ENCODE data around the gene REXO5. TPM values are rescaled to one million over a fixed set of nuclear protein-coding genes. Genes with fewer than 3 reads are reported as not detected.
"Not testable (repeated sequence)": the region's sequence is repeated elsewhere in the genome, so short reads cannot be mapped to it uniquely, and the experiment has no call there.

REXO5 gene
- total RNA-seq, 1 experiment from 2014 or later = 10.4 TPM

DNA sequence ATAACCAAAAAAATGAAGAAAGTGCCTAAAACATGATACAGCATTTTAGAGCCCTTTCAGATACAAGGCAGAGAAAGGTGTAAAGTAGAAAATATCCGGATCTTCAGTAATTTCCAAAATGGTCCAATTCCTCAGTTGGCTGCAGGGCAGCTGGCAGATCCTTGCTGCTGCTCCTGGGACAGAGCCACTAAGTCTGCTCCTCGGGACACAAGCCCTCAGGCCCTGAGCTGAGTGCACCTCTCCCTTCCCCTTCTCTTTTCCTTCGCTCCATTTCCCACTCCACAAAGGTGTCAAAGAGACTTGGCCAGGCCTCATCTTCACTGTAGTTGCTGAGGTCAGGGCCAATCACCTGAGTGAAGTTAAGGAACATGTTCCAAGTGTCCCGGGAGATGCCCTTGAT lies 53.4 kb downstream of the REXO5 start:
- BruUV-seq (replicated peaks) = no TSS peak
- Mint-ChIP-seq H3K27ac (ENCODE audit: unreplicated experiment) (no peak overlapping the region), H3K4me1 (ENCODE audit: low read depth, unreplicated experiment) (peaks cover 6% of the 10 kb centered on the region), H3K4me3 (ENCODE audit: low read depth, unreplicated experiment) (no peak overlapping the region), H3K9me3 (ENCODE audit: low read depth, unreplicated experiment) (no peaks in the 10 kb centered on the region), H3K27me3 (ENCODE audit: unreplicated experiment) (no peaks in the 10 kb centered on the region), H3K36me3 (ENCODE audit: insufficient read depth, unreplicated experiment) (peaks cover 20% of the 10 kb centered on the region)
- DNase-seq = no peak
- CTCF ChIA-PET = no interaction called here
- intact Hi-C loops (cut with micrococcal nuclease; ENCODE audit: unreplicated experiment) = loop anchor here (10.0 kb wide), 1 partner anchor 155 kb away; no protein-coding TSS in a partner anchor
- TF ChIP-seq, protein P1, sequence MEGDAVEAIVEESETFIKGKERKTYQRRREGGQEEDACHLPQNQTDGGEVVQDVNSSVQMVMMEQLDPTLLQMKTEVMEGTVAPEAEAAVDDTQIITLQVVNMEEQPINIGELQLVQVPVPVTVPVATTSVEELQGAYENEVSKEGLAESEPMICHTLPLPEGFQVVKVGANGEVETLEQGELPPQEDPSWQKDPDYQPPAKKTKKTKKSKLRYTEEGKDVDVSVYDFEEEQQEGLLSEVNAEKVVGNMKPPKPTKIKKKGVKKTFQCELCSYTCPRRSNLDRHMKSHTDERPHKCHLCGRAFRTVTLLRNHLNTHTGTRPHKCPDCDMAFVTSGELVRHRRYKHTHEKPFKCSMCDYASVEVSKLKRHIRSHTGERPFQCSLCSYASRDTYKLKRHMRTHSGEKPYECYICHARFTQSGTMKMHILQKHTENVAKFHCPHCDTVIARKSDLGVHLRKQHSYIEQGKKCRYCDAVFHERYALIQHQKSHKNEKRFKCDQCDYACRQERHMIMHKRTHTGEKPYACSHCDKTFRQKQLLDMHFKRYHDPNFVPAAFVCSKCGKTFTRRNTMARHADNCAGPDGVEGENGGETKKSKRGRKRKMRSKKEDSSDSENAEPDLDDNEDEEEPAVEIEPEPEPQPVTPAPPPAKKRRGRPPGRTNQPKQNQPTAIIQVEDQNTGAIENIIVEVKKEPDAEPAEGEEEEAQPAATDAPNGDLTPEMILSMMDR (IDR thresholded peaks at IDR 0.05; ENCODE audit: unreplicated experiment) = no peak

GRCh38 chr16:20860361-20860760 lies 54.0 kb downstream of the REXO5 start:
- Mint-ChIP-seq H3K9me3 (ENCODE audit: low read depth, unreplicated experiment) (no peaks in the 10 kb centered on the region), H3K27ac (ENCODE audit: unreplicated experiment) (no peak overlapping the region), H3K4me1 (ENCODE audit: low read depth, unreplicated experiment) (peaks cover 5% of the 10 kb centered on the region), H3K27me3 (ENCODE audit: unreplicated experiment) (no peaks in the 10 kb centered on the region), H3K4me3 (ENCODE audit: low read depth, unreplicated experiment) (no peak overlapping the region), H3K36me3 (ENCODE audit: insufficient read depth, unreplicated experiment) (peaks cover 20% of the 10 kb centered on the region)
- intact Hi-C loops (cut with micrococcal nuclease; ENCODE audit: unreplicated experiment) = no loop called here
- CTCF ChIA-PET = no interaction called here
- no peak for DNase-seq
- TF ChIP-seq, protein P1 (IDR thresholded peaks at IDR 0.05; ENCODE audit: unreplicated experiment) = no peak
- BruUV-seq (replicated peaks) = no TSS peak

DNA sequence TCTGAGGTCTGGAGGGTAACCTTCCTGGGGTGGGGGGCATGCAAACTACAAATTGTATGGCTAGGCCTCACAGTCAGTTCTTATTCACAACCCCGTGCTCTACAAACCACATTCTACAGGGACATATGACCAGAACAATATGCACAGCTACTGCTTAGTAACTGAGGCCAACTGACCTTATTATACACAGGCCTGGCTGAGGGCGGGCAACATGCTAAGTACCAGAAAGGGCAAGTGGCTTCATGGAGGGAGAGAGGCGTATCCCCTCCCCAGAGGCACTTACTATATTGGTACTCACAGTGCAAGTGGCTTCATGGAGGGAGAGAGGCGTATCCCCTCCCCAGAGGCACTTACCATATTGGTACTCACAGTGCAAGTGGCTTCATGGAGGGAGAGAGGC lies 54.7 kb downstream of the REXO5 start:
- H3K27ac Mint-ChIP-seq (ENCODE audit: unreplicated experiment); CTCF ChIA-PET: not testable (repeated sequence)

DNA sequence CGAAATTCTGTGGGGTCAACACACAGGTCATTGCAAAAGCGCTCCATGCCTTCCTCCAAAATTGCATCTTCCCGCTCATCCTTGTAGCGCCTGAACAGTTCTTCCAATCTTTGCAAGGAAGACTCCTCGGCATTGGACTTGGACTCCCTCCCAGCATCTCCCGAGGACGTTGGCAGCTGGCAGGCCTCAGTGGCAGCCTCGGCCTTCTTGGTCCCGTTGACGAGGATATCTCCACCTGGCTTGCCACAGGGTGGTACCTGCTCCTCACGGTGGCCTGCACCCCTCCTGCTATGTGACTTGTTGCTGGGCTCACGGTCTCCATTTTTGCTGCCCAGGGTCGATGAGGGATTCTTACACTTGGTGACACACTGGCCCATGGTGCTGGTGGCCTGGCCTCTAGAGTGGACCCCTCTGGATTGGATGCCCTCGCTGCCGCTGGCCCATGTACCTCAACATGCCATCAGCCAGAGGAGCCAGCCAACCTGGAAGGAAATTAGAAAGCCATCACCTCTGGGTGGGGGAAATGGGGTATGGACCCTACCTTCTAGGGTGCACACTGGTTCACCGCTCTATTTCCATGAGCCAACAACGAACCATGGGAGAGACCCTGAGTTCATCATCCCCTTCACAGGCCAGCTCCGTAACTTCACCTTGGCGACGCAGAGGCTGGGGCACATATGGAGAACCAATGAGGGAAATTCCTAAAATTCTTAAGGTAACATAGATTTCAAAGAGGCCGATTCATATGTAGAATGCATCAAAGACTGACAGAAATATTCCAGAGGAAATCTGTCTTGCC lies 56.0 kb downstream of the REXO5 start:
- Mint-ChIP-seq H3K4me3 (ENCODE audit: low read depth, unreplicated experiment) (no peak overlapping the region), H3K9me3 (ENCODE audit: low read depth, unreplicated experiment) (no peaks in the 10 kb centered on the region), H3K27ac (ENCODE audit: unreplicated experiment) (no peak overlapping the region), H3K36me3 (ENCODE audit: insufficient read depth, unreplicated experiment) (peaks cover 24% of the 10 kb centered on the region), H3K4me1 (ENCODE audit: low read depth, unreplicated experiment) (peaks cover 21% of the 10 kb centered on the region), H3K27me3 (ENCODE audit: unreplicated experiment) (no peaks in the 10 kb centered on the region)
- DNase-seq = no peak
- CTCF ChIA-PET = no interaction called here
- intact Hi-C loops (cut with micrococcal nuclease; ENCODE audit: unreplicated experiment) = no loop called here
- TF ChIP-seq, protein P1 (IDR thresholded peaks at IDR 0.05; ENCODE audit: unreplicated experiment) = no peak
- BruUV-seq (replicated peaks) = no TSS peak

More for the DNA sequence above, 54.7 kb downstream of the REXO5 start:
- H3K4me1 Mint-ChIP-seq (ENCODE audit: low read depth, unreplicated experiment); H3K9me3 Mint-ChIP-seq (ENCODE audit: low read depth, unreplicated experiment); H3K27me3 Mint-ChIP-seq (ENCODE audit: unreplicated experiment); DNase-seq; BruUV-seq (replicated peaks); H3K4me3 Mint-ChIP-seq (ENCODE audit: low read depth, unreplicated experiment); intact Hi-C loops (cut with micrococcal nuclease; ENCODE audit: unreplicated experiment): not testable (repeated sequence)
- peaks cover 20% of the 10 kb centered on the region for H3K36me3 Mint-ChIP-seq (ENCODE audit: insufficient read depth, unreplicated experiment)

- H3K27ac Mint-ChIP-seq (ENCODE audit: unreplicated experiment); H3K4me3 Mint-ChIP-seq (ENCODE audit: low read depth, unreplicated experiment); intact Hi-C loops (cut with micrococcal nuclease; ENCODE audit: unreplicated experiment); BruUV-seq (replicated peaks); H3K9me3 Mint-ChIP-seq (ENCODE audit: low read depth, unreplicated experiment); DNase-seq; H3K27me3 Mint-ChIP-seq (ENCODE audit: unreplicated experiment): not testable (repeated sequence)
- CTCF ChIA-PET = interaction anchor here (0.6 to 0.9 kb wide), 2 partner anchors 11 to 79 kb away, joined by 3 read pairs; no protein-coding TSS in a partner anchor
- Mint-ChIP-seq H3K4me1 (ENCODE audit: low read depth, unreplicated experiment) (peaks cover 40% of the 10 kb centered on the region), H3K36me3 (ENCODE audit: insufficient read depth, unreplicated experiment) (peaks cover 22% of the 10 kb centered on the region)
Observed at GRCh38 chr16:20864376-20864775, 58.0 kb downstream of the REXO5 start.

Data from Calu3 (cell line).